Nasal cavity respiratory epithelium epithelial cell of viscerocranial mucosa (primary cell): Measurements from ENCODE around the gene OSGEP. TPM values are rescaled to one million over a fixed set of nuclear protein-coding genes. Genes with fewer than 3 reads are reported as not detected.

ENCODE experiments used
- total RNA-seq: library from RNA; depleted of rRNA; stranded (reverse); fragments of >200 nt; gene quantifications from 2 replicates; pipeline ENCODE4 v1.2.3, GENCODE V29; 2014

OSGEP gene
- 15.0 and 17.6 TPM in 2 replicates for total RNA-seq

DNA sequence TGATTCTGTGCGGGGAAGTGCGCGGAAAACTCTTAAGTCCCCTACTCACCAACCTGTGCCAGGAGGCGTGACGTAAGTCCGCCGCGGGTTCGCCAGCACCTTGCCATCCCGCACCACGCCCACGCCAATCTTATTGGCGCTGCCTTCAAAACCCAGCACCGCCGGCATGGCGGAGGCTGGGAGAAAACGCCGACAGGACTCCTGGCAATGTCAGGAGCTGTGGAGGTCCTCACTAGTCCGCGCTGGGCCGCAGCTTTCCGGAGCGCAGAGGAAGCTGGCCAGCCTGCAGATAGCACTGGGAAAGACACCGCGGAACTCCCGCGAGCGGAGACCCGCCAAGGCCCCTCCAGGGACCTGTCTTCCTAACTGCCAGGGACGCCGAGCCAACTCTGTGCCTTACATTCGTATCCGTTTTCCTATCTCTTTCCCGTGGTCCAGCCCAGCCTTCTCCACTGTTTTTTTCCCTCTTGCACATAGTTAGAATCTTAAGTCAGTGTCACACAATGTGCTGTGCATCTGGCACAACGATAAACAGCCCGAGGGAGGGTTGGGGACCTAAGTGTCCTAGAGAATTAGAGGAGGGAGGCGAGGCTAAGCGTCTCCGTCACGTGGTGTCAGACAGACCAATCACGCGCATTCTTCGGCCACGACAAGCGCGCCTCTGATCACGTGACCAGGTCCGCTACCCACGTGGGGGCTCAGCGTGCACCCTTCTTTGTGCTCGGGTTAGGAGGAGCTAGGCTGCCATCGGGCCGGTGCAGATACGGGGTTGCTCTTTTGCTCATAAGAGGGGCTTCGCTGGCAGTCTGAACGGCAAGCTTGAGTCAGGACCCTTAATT lies at the start of gene OSGEP, which contains the start of gene APEX1:
Gene OSGEP, minus strand, starts transcription at position 297 of the 839 bp plus-strand sequence. Its CDS starts 129 bp downstream, at position 168.
Gene APEX1, plus strand, starts transcription at position 711 of the 839 bp plus-strand sequence. CDS start 420 bp downstream, outside the sequence.

DNA sequence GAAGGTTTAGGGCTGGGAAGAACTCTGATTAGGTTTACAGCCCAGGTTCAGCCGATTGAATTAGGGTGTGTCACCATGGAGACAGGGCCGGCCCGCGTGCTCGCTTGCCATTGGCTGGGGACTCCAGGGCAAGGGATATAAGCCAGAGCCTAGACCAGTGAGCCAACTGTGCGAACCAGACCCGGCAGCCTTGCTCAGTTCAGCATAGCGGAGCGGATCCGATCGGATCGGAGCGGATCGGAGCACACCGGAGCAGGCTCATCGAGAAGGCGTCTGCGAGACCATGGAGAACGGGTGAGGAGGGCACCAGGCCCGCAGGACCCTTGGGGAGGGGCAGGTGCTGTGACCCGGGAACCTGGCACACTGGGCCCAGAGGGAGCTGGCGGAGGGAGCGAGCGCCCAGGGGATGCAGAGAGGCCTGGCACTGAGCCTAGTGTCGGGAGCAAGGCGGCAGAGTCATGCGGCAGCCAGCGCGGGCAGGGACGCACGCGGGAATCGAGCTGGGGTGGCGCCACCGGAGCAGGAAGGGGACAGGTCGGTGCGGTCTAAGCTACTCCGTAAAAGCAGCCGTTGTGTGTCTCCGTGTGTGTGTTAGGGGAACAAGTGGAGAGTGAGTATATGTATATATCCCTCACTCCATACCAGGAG lies 14.8 kb upstream of the OSGEP start, which contains the start of gene PNP:
Gene PNP, plus strand, starts transcription at position 165 of the 648 bp plus-strand sequence. Its CDS starts 119 bp downstream, at position 284.

DNA sequence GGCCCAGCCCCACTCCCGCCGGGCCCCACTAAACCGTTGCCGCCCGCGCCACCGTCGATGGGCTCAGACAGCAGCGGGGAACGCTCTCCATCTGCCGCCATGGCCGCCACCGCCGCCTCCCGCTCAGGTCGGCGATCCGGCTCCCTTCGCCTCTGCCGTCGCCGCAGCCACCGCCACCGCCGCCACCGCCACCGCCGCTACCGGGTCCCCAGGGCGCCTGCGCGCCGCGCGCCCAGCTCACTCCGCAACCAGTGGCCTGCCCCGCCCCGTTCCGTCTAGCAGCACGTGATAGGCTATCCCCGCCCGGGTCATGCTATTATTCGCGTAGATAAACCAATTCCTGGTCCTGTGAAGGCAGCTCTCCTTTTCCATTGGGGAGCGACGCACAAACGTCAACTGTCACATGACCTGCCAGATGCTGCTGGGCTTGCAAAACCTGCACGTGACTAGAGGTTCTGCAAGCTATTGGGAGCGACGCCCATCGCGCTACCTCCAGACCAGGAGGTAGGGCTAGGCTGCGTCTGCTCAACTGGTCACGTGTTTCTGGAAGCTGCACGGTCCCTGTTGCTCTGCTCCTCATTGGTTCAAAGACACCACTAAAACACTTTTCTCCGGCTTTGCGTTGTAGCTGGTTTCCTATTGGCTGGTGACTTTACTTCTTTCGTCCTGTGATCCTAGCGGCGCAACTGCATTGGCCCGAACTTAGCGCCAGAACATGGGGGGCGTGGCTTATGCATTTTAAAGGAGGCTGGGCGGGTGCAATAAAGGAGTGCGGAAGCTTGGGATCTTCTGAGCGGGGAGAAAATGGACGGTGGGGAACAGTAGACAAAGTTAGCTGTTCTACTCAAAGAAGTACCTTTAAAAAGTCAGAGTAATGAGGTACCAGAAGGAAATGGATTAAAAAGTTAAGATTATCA lies 6.9 kb upstream of the OSGEP start, which contains the start of gene PIP4P1:
Gene PIP4P1, minus strand, starts transcription at position 210 of the 917 bp plus-strand sequence. Its CDS starts 109 bp downstream, at position 101.

GRCh38 chr14:20435582-20436362 lies 18.8 kb downstream of the OSGEP start, which contains the start of gene KLHL33:
Gene KLHL33, minus strand, starts transcription at chr14:20436166. Its CDS starts 355 bp downstream, at chr14:20435811.

GRCh38 chr14:20412876-20413743 lies 41.5 kb downstream of the OSGEP start, which contains the start of gene TEP1:
Gene TEP1, minus strand, starts transcription at chr14:20413501. Its CDS starts 5,062 bp downstream, at chr14:20408439.

Other genes with a start within 250 kb of the OSGEP start
- not detected in 2 replicates for gene OR11H6, start 231.1 kb downstream of the OSGEP start, total RNA-seq
- not detected in 2 replicates for gene OR11H7, start 225.8 kb downstream of the OSGEP start, total RNA-seq
- not detected in 2 replicates for gene OR11H4, start 215.5 kb downstream of the OSGEP start, total RNA-seq
- 8.9 and 23.0 TPM in 2 replicates for gene TTC5, start 148.9 kb downstream of the OSGEP start, total RNA-seq
- gene CCNB1IP1, start 121.5 kb downstream of the OSGEP start, total RNA-seq: 83.3 and 150 TPM in 2 replicates
- 9.9 and 10.7 TPM in 2 replicates for gene PARP2, start 111.2 kb downstream of the OSGEP start, total RNA-seq
- 13.0 and 29.0 TPM in 2 replicates for gene TEP1, start 41.3 kb downstream of the OSGEP start, total RNA-seq
- gene KLHL33, start 18.6 kb downstream of the OSGEP start, total RNA-seq: not detected in 2 replicates
- gene APEX1, start 414 bp upstream of the OSGEP start, total RNA-seq: 64.9 and 86.6 TPM in 2 replicates
- gene PIP4P1, start 6.6 kb upstream of the OSGEP start, total RNA-seq: 17.4 and 27.3 TPM in 2 replicates
- 40.6 and 84.1 TPM in 2 replicates for gene PNP, start 14.6 kb upstream of the OSGEP start, total RNA-seq
- gene RNASE10, start 50.7 kb upstream of the OSGEP start, total RNA-seq: not detected in 2 replicates
- not detected in 2 replicates for gene RNASE9, start 106.2 kb upstream of the OSGEP start, total RNA-seq
- not detected in 2 replicates for gene RNASE11, start 133.2 kb upstream of the OSGEP start, total RNA-seq
- gene RNASE12, start 136.6 kb upstream of the OSGEP start, total RNA-seq: not detected in 2 replicates
- not detected in 2 replicates for gene OR6S1, start 186.9 kb upstream of the OSGEP start, total RNA-seq
- 3.8 and 7.4 TPM in 2 replicates for gene RNASE4, start 229.7 kb upstream of the OSGEP start, total RNA-seq
- gene ANG, start 234.0 kb upstream of the OSGEP start, total RNA-seq: 1.7 and 2.6 TPM in 2 replicates